ENCODE measurements around the gene WRNIP1. TPM values are rescaled to one million over a fixed set of nuclear protein-coding genes. Genes with fewer than 3 reads are reported as not detected.

Gene WRNIP1
- total and polyA plus RNA-seq, 9 of the 15 experiments (the other 6 are each of a cell fraction or from before 2014, with no cell fraction given) = 13.2 to 63.6 (median 48.6) TPM

DNA sequence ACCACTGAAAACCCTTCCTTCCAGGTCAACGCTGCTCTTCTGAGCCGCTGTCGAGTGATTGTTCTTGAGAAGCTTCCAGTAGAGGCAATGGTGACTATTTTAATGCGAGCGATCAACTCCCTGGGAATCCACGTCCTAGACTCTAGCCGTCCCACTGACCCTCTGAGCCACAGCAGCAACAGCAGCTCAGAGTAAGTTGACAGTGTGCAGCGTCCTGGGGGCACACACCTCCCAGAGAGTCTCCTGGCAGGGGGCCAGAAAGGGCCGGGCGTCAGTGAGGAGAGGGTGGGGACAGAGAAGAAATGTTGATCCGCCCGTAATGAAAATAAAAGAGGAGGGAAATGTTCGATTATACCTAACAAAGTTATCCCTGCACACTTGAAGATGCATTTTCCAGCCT, 5.0 kb downstream of the WRNIP1 start (continued):
- TF ChIP-seq HIVEP1 (CRISPR knock-in tag; IDR thresholded peaks at IDR 0.05) = no peak
- TF ChIP-seq ZNF444 (CRISPR knock-in tag; IDR thresholded peaks at IDR 0.05) = no peak
- TF ChIP-seq BRF1 (IDR thresholded peaks at IDR 0.05; ENCODE audit: borderline replicate concordance, extremely low read depth, insufficient read length) = no peak
- no peak for TF ChIP-seq PHF21A (IDR thresholded peaks at IDR 0.05; ENCODE audit: borderline replicate concordance, low read depth)
- TF ChIP-seq TCFL5 (CRISPR knock-in tag; conservative IDR thresholded peaks at IDR 0.05) = no peak
- no peak for TF ChIP-seq CTBP1 (IDR thresholded peaks at IDR 0.05; ENCODE audit: borderline replicate concordance)
- TF ChIP-seq DPF2 (IDR thresholded peaks at IDR 0.05) = peak; percentile 21; the same call in 1 of the 2 replicates
- no peak for TF ChIP-seq POLR3A (IDR thresholded peaks at IDR 0.05; ENCODE audit: borderline replicate concordance, extremely low read depth, insufficient read depth, insufficient read length)
- TF ChIP-seq ILK (tag; IDR thresholded peaks at IDR 0.05; ENCODE audit: borderline replicate concordance, low read depth) = no peak
- no peak for TF ChIP-seq NFE2 (IDR thresholded peaks at IDR 0.05; ENCODE audit: low read depth)
- no peak for TF ChIP-seq NELFE (IDR thresholded peaks at IDR 0.05; ENCODE audit: insufficient read depth, insufficient read length)
- no peak for TF ChIP-seq PML (IDR thresholded peaks at IDR 0.05; ENCODE audit: low read length)
- no peak for TF ChIP-seq CBX8 (IDR thresholded peaks at IDR 0.05; ENCODE audit: borderline replicate concordance, extremely low read depth, low read depth, low read length, poor library complexity, severe bottlenecking)
- TF ChIP-seq, protein P1, sequence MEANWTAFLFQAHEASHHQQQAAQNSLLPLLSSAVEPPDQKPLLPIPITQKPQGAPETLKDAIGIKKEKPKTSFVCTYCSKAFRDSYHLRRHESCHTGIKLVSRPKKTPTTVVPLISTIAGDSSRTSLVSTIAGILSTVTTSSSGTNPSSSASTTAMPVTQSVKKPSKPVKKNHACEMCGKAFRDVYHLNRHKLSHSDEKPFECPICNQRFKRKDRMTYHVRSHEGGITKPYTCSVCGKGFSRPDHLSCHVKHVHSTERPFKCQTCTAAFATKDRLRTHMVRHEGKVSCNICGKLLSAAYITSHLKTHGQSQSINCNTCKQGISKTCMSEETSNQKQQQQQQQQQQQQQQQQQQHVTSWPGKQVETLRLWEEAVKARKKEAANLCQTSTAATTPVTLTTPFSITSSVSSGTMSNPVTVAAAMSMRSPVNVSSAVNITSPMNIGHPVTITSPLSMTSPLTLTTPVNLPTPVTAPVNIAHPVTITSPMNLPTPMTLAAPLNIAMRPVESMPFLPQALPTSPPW (CRISPR knock-in tag; IDR thresholded peaks at IDR 0.05) = peak; percentile 24; the same call in 1 of the 2 replicates
- 0 out of 4 replicates have a peak, but pooled peaks of 1 of the 2 experiments have one; percentile 16 for TF ChIP-seq ARNT (IDR thresholded peaks at IDR 0.05)
- TF ChIP-seq SRSF1 (IDR thresholded peaks at IDR 0.05; ENCODE audit: low read depth, low read length) = no peak
- TF ChIP-seq, protein P2, sequence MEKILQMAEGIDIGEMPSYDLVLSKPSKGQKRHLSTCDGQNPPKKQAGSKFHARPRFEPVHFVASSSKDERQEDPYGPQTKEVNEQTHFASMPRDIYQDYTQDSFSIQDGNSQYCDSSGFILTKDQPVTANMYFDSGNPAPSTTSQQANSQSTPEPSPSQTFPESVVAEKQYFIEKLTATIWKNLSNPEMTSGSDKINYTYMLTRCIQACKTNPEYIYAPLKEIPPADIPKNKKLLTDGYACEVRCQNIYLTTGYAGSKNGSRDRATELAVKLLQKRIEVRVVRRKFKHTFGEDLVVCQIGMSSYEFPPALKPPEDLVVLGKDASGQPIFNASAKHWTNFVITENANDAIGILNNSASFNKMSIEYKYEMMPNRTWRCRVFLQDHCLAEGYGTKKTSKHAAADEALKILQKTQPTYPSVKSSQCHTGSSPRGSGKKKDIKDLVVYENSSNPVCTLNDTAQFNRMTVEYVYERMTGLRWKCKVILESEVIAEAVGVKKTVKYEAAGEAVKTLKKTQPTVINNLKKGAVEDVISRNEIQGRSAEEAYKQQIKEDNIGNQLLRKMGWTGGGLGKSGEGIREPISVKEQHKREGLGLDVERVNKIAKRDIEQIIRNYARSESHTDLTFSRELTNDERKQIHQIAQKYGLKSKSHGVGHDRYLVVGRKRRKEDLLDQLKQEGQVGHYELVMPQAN (IDR thresholded peaks at IDR 0.05; ENCODE audit: borderline replicate concordance) = peak; percentile 55; the same call in 1 of the 2 replicates
- peak; percentile 38; the same call in 1 of the 2 replicates for TF ChIP-seq BHLHE40 (IDR thresholded peaks at IDR 0.05; ENCODE audit: low read length)
- no peak for TF ChIP-seq CEBPG (CRISPR knock-in tag; IDR thresholded peaks at IDR 0.05)
- no peak for TF ChIP-seq CEBPG (tag; conservative IDR thresholded peaks at IDR 0.05 in 1 of 2, IDR thresholded peaks at IDR 0.05 in 1 of 2)
- no peak for TF ChIP-seq OTX1 (CRISPR knock-in tag; IDR thresholded peaks at IDR 0.05)
- TF ChIP-seq TFAM (CRISPR knock-in tag; conservative IDR thresholded peaks at IDR 0.05) = no peak
- TF ChIP-seq TSC22D4 (tag; IDR thresholded peaks at IDR 0.05) = no peak
- no peak for TF ChIP-seq GATA2 (CRISPR knock-in tag; IDR thresholded peaks at IDR 0.05)
- TF ChIP-seq, protein P3, sequence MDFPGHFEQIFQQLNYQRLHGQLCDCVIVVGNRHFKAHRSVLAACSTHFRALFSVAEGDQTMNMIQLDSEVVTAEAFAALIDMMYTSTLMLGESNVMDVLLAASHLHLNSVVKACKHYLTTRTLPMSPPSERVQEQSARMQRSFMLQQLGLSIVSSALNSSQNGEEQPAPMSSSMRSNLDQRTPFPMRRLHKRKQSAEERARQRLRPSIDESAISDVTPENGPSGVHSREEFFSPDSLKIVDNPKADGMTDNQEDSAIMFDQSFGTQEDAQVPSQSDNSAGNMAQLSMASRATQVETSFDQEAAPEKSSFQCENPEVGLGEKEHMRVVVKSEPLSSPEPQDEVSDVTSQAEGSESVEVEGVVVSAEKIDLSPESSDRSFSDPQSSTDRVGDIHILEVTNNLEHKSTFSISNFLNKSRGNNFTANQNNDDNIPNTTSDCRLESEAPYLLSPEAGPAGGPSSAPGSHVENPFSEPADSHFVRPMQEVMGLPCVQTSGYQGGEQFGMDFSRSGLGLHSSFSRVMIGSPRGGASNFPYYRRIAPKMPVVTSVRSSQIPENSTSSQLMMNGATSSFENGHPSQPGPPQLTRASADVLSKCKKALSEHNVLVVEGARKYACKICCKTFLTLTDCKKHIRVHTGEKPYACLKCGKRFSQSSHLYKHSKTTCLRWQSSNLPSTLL (IDR thresholded peaks at IDR 0.05) = no peak
